ENCODE data around the gene ARHGAP31.
"Not testable (repeated sequence)": the region's sequence is repeated elsewhere in the genome, so short reads cannot be mapped to it uniquely, and the experiment has no call there.

The ARHGAP31 gene

DNA sequence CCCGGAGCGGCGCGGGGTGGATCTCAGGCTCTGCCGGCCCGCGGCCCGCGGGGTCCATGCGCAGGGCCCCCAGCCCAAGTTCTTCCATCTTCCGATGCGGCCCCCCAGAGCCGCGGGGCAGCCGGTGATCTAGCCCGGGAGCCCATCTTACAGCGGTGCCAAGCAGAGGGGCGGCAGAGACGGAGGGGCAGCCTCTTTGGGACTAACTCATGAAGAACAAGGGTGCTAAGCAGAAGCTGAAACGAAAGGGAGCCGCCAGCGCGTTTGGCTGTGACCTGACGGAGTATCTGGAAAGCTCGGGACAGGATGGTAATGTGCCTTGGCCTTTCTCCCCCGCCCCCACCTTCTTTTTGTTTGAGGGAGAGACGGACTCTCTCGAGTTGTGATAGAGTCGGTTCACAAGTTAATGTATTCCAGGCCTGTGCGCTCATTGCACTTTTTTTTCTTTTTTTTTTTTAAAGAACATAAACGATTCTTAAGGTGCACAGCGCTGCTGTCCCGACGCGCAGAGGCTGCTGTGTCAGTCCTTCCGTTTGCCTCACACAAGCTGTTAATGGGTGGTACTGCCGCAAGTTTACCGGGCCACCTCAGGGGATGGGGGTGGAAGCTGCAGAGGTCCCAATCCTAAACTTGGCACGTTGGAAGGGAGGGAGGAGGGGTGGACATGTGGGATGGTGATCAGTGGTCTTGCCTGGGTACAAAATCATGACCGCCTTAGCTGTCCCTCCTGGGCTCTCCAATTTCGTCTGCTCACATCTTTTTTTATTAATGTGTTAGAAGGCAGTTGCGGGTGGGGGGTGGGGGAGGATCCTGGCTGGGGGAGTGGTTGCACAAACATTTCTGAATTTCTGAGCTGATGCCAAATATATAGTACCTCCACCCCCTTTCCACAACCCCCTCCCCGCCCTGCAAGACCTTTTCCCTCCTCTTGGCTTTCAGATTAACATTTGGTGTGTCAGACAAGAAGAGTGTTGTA is 801 bp downstream of the ARHGAP31 start:
- DNase-seq: peak in 33 of 42 donors; percentile 13 to 64 (median 34)
- intact Hi-C loops (cut with DNase I): no loop called here

DNA sequence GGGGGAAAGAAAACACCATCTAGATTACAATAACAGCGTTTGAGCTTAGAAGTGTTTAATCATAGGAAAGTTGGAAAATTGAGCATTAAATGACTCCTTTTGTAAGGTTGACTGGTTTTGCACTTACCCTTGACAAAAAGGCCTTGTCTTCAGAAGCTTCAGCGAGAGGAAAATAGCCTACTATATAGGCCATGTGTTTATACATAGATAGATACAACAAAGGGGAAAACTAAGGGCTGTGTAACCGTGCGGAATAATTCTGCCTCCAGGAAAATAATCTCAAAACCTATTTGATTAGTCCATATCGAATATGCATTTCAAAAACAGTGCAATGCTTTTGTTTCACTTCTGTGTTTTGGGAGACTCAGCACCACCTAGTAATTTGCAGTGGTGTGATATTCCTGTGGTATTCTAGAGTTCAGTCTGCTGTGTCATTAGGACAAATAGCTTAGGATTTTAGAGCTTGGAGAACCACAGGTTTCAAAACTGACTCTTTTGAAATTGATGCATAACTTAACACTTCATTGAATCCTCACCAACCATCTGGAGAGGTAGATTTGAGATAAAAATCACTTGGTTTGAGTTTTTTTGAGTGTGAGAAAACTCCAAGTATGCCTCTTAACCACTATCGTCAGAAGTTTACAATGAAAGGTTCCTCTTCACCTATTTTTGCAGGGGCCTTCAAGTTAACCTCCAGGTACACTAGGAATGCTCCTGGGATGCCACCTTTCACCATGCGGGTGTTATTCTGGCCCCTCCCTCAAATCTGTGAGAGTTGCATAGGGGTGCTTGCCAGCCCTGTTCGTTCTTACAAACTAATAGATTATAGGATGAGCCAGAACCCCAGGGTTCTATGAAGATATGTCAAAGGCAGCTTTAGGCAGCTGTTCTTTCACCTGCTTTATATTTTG is 1.9 kb downstream of the ARHGAP31 start:
- intact Hi-C loops (cut with DNase I): no loop called here

DNA sequence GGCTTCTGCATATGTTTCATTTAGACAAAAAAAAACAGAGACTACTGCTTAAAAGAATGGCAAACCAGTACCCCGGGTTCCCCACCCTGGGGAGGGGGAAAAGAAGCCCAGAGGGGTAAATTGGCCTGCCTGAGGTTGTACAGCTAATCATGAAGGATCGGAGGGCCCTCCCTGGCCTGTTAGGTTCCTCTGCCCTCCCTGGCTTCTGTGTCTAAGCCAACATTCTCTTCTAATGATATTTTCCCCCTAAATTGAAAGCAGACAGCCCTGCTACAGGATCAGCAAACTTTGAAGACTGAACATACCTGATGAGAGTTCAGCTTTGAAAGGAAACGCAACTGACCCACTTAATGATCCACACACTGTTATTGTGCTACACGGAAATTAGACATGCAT is 2.5 kb downstream of the ARHGAP31 start:
- DNase-seq: no peak
- intact Hi-C loops (cut with DNase I): no loop called here

More for the DNA sequence above, 1.9 kb downstream of the ARHGAP31 start:
- no peak for DNase-seq

DNA sequence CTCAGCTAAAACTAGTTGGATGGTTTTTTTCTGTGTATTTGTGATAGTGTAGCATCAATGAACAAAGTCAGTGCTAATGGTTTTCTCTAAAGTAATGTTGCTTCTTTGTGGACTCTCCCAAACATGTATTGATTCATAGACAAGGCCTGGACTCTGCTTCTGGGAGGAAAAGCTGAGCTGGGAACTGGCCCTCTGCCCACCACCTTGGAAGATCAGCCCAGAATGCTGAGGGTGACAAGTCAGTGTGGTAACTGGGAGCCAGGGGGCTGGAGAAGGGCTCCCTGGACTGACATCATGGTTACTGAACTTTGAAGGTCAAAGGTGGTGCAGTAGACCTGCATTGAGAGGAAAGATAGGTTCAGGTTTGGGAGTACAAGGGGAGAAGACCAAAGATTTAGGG is 3.0 kb downstream of the ARHGAP31 start:
- DNase-seq: no peak
- intact Hi-C loops (cut with DNase I): no loop called here

DNA sequence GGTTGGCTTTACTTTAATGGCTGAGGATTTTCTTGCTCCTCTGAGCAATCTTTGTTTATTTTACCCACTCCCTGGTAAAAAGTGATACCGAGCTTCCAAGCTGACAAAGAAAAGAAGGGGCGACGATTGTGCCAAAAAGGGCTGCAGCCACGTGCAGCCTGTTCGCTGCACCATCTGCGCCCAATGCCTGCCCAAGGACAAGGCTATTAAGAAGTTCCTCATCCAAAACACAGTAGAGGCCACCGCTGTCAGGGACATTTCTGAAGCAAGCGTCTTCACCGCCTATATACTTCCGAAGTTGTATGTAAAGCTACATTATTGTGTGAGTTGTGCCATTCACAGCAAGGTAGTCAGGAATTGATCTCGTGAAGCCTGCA is 4.4 kb downstream of the ARHGAP31 start:
- intact Hi-C loops (cut with DNase I): no loop called here
- DNase-seq: no peak

DNA sequence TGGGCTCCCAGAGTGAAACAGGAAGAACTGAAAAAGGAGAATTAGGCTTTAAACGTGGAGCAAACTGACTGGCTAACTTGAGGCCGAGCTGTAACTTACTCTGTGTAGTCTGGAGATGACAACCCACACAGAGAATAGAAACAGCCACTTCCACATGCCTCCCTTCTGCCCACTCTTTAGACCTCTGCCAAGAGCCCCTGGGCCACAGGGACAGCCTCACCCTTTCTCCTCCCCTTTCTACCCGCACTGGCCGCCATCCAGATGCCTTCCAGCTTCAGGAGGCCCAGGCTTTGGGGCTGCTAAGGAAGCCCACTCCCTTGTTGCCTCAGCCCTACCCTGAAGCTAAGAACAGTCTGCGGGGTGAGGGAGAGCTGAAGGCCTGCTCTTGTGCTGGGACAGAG is 6.8 kb downstream of the ARHGAP31 start:
- DNase-seq: peak in 15 of 42 donors; percentile 19 to 54 (median 32)
- intact Hi-C loops (cut with DNase I): no loop called here

DNA sequence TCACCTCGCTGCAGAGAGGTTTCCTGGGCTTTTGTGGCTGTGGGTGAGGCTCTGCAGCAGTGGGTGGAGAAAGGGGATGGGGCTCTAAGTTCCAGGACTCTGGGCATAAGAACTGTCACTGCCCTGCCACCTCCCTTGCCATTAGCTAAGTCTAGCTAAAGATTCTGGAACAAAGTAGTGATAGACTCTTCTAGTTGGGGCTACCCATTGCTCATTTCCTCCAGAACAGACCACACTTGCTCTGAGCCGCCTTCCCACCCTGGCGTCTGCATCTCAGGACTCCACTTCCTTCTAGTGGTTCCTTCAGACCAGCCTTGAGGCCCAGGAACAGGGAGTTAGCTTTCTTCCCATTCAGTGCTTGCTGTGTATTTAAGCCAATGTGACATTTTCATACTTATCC is 7.5 kb downstream of the ARHGAP31 start:
- peak in 7 of 42 donors; percentile 18 to 54 (median 38) for DNase-seq
- intact Hi-C loops (cut with DNase I): no loop called here

DNA sequence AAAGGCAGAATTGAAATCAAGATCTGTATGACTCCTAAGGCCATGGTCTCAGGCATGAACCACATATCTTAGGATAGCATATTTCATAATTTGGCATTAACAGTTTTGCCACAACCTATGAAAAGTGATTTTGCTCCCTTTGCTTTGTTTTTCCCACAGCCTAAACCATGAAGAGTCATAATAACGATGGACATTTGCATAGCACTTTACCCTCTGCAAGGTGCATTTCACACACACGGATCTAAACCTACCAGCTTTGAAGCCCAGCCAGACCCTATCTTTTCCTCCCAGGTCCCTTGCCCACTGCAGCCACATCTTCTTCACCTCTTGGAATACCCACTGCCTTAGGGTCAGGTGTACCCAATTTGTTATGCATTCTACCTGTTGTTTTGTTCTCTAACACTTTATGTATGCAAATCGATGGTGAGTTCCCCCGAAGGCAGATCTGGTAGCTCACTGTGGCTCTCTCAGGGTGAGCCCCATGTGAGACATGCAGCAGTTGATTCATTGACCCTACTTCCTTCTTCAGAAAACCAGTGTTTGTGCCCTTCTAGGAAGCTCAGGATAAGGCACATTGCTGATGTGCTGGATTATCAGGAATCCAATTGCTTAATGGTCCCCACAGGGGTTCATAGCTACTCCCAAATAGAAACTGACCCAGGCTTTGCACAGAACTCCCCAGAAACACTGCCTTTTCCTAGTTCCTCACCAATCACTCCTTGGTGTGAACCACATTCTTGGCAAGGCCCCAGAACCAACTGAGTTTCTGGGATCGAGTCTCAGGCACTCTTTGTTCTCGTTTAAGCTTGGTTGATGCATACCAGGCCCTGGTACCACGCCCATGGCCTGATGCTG is 8.7 kb downstream of the ARHGAP31 start:
- DNase-seq: no peak
- intact Hi-C loops (cut with DNase I): no loop called here

DNA sequence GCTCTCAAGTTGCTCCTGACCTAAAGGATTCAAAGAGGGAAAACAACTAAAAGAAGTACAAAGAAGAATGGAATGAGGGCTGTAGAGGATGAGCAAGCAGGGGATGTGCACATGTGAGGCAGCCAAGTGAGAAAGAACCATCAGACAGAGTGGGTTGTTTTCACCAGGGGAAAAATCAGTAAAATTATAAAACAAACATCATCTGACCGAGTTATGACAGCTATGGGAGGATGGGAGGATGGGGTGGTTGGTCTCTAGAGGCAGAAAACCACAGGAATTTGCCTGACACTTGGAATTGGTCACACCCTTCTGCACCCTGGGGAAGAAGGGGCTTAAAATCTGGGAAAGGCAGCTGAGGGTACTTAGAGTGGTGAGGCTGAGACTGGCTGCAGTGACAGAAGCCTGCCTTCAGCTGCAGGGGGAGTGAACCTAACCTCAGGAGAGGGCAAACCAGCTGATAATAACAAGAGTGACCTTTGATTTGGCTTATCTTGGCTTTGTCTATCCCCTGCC is 10.1 kb downstream of the ARHGAP31 start:
- no peak for DNase-seq
- intact Hi-C loops (cut with DNase I): no loop called here

DNA sequence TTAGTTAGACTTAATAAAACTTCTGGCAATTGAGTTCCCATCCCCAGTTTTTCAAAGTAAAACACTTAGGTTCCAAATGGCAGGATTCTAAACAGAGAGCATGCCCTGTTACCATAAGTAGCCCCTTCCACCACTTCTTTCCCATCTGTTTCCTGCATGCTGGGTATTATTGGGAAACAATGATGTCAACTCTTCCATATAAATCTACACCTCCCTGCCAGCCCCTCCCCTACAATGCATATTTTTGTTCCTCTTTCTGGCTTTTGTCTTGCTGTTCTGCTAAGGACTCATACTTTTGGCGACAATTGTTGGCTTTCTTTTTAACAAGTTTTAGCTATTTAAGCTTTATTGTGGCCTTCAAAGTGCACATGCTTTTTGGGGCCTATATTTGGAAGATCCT is 11.1 kb downstream of the ARHGAP31 start:
- no peak for DNase-seq
- intact Hi-C loops (cut with DNase I): no loop called here

DNA sequence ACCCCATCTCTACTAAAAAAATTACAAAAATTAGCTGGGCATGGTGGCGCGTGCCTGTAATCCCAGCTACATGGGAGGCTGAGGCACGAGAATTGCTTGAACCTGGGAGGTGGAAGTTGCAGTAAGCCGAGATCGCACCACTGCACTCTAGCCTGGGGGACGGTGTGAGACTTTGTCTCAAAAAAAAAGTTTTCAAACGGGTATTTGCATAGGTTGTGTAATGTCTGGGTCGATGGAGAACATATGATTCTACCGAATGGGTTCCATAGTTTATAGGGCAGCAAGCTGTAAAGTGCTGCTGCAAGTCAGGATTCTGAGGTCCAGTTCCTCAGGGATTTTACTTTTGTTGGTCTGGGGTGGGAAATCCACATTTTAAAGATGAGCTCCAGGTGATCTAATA is 12.2 kb downstream of the ARHGAP31 start:
- intact Hi-C loops (cut with DNase I); DNase-seq: not testable (repeated sequence)

DNA sequence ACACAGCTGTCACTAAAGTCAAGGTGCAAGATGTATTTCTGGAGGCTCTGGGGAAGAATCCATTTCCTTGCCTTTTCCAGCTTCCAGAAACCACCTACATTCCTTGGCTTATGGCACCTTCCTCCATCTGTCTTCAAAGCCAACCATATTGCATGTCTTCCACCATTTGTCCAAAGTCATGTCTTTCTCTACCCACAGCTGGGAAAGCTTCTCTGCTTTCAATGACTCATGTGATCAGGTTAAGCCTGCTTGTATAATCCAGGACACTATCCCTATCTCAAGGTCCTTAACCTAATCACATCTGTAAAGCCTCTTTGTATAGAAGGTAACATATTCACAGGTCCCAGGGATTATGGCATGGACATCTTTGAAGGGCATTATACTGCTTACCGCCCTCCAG is 14.2 kb downstream of the ARHGAP31 start:
- DNase-seq: no peak

DNA sequence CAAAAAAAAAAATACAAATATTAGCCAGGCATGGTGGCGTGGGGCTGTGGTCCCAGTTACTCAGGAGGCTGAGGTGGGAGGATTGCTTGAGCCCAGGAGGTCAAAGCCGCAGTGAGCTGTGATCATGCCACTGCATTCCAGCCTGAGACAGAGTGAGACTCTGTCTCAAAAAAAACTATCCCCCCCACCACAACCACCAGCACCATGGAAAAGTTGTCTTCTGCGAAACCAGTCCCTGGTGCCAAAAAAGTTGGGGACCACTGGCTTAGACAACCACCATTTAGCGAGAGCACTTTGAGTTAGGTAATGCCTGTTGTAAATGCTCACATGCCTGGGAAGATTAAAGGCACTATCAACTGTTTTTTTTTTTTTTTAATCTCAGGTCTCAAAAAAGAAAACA is 15.4 kb downstream of the ARHGAP31 start:
- DNase-seq: no peak
- intact Hi-C loops (cut with DNase I): no loop called here

More for the DNA sequence above, 14.2 kb downstream of the ARHGAP31 start:
- intact Hi-C loops (cut with DNase I): no loop called here

DNA sequence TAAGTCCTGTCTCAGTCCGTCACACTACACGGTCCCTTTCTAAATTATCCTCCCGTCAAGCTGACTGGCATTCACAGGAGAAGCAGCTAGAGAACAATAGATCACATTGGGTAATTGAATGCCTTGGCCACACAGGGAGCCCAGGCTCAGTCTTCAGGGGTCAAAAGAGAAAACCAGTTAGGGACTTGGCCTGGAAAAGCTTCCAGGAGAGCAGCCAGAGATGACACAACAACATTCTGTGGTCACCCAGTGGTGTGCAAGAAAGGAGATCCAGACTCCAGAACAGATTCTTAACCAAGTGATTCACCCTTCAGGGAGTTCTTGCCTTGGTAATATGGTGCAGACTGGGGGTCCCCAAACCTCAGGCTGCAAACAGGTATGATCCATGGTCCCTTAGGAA is 15.9 kb downstream of the ARHGAP31 start:
- intact Hi-C loops (cut with DNase I): no loop called here
- peak in 2 of 42 donors; percentile 13 to 50 for DNase-seq

DNA sequence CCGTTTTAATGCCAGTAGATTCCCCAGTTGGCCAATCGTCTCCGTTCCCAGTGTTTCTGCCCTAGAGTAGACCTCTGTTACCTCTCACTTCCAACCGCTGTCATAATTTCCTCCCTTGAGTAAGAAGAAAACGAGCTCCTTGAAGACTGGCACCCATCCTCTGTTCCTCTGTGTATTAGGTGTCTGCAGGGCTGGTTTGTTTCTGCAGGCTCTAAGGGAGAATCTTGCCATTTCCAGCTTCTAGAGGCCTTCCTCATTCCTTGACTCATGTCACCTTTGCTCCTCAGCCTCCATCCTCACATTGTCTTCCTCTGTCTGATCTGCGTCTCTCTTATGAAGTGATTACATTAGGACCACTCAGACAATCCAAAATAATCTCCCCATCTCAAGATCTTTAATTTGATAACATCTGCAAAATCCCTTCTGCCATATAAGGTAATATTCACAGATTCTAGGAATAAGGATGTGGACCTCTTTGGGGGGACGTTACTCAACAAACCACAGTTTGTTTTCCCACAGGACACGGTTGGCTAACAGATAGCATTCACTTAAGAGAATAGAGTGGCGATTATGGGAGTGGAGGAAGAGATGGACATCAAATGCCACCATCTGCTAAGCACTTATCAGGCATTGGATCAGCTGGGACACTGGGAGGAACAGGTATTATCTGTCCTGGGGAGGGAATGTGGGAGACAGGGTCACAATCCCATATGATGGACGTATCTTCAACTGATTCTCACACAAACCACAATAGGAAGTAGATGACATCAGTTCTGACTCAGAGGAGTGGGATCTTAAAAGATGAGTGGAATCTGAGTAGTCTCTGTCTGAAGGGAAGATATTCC is 17.1 kb downstream of the ARHGAP31 start:
- intact Hi-C loops (cut with DNase I): no loop called here
- no peak for DNase-seq

DNA sequence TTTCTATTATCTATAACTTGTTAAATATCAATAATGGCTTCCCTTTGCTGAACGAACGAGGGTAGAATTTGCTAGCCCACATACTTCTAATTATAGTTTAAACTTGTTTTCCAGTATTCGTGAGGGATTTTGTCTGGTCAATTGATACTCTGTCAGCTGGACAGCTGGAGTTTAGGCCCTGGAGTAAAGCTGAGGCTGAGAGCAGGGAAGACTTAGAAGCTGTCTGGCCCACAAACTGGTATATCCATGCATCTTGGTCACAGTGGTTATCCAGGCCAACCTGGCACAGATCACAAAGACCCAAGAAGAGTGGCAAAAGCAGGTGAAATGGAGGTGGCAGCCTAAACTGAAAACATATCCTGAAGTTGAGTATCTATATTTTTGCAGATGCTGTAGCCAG is 19.3 kb downstream of the ARHGAP31 start:
- intact Hi-C loops (cut with DNase I): no loop called here
- DNase-seq: no peak

DNA sequence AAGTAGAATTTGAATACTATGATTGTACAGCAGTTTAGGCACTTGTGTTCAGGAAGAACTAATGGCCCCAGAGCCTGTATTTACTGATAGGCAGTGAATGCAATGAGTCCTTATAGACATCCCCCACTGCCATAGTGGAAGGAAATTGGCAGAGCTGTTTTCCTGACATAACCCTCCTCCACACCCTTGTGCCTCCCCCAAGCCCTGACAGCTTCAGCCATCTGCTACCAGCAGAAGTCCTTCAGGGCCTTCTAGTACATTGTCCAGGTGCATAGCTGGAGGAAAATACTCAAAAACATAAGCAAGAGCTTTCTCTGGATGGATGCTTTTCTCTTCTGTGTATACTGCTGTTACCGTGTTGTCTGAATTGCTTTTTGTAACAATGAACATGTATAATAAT is 20.6 kb downstream of the ARHGAP31 start:
- intact Hi-C loops (cut with DNase I): no loop called here

More for the DNA sequence above, 20.6 kb downstream of the ARHGAP31 start:
- DNase-seq: no peak

Data from head of caudate nucleus (tissue), 42 donors.